ENCODE data around the gene DNAJC7.

DNAJC7 gene

GRCh38 chr17:41974658-41975057 lies 42.6 kb downstream of the DNAJC7 start:
- no peak for DNase-seq

GRCh38 chr17:41974031-41974430 lies 43.2 kb downstream of the DNAJC7 start:
- DNase-seq: no peak

GRCh38 chr17:41973408-41973811 lies 43.8 kb downstream of the DNAJC7 start:
- DNase-seq: no peak

GRCh38 chr17:41972571-41973407 lies 44.5 kb downstream of the DNAJC7 start:
- no peak for DNase-seq

GRCh38 chr17:41971721-41972523 lies 45.3 kb downstream of the DNAJC7 start:
- no peak for DNase-seq

GRCh38 chr17:41970901-41971331 lies 46.3 kb downstream of the DNAJC7 start:
- DNase-seq: no peak

GRCh38 chr17:41968676-41969075 lies 48.6 kb downstream of the DNAJC7 start:
- no peak for DNase-seq

GRCh38 chr17:41967921-41968578 lies 49.2 kb downstream of the DNAJC7 start:
- no peak for DNase-seq

- DNase-seq: peak; percentile 22
Measured at GRCh38 chr17:41967141-41967920, 49.9 kb downstream of the DNAJC7 start.

- peak; percentile 88 for DNase-seq
Measured at GRCh38 chr17:41966463-41967140, 50.6 kb downstream of the DNAJC7 start, which contains the start of gene CNP. CNP (plus strand) TSS chr17:41966795; CDS start chr17:41966885, 90 bp downstream.

- peak; percentile 70 for DNase-seq
Measured at GRCh38 chr17:41965694-41966462, 51.4 kb downstream of the DNAJC7 start.

- peak; percentile 64 for DNase-seq
Measured at GRCh38 chr17:41962768-41963434, 54.3 kb downstream of the DNAJC7 start.

GRCh38 chr17:41962111-41962510 lies 55.1 kb downstream of the DNAJC7 start:
- no peak for DNase-seq

GRCh38 chr17:41959336-41960095 lies 57.7 kb downstream of the DNAJC7 start:
- DNase-seq: no peak

GRCh38 chr17:41959030-41959335 lies 58.3 kb downstream of the DNAJC7 start:
- no peak for DNase-seq

GRCh38 chr17:41957869-41958439 lies 59.3 kb downstream of the DNAJC7 start:
- no peak for DNase-seq

- no peak for DNase-seq
Measured at GRCh38 chr17:41957031-41957868, 60.0 kb downstream of the DNAJC7 start.

GRCh38 chr17:41956522-41956921 lies 60.7 kb downstream of the DNAJC7 start:
- no peak for DNase-seq
